ENCODE data around the gene ARHGEF26.

The ARHGEF26 gene

DNA sequence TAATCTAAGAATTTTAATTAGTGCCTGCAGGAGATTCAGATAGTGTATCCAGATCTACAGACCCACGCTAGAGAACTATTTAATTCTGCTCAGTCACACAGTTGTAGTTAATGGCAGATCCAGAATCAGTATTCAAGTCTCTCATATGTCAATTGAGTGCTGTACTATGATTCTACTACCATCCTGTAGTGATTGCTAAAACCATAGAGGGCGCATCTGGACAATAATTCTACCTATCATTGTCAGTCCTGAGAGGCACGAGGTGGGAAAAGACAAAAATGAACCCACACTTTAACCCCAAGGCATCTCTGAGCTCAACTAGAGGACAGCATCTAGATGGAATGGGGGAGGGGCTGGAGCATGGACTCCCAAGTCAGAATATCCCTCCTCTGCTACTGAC lies 180.4 kb downstream of the ARHGEF26 start:
- ATAC-seq, result peak; percentile 44; the same call in 2 of the 3 replicates
- TF ChIP-seq, protein P1, sequence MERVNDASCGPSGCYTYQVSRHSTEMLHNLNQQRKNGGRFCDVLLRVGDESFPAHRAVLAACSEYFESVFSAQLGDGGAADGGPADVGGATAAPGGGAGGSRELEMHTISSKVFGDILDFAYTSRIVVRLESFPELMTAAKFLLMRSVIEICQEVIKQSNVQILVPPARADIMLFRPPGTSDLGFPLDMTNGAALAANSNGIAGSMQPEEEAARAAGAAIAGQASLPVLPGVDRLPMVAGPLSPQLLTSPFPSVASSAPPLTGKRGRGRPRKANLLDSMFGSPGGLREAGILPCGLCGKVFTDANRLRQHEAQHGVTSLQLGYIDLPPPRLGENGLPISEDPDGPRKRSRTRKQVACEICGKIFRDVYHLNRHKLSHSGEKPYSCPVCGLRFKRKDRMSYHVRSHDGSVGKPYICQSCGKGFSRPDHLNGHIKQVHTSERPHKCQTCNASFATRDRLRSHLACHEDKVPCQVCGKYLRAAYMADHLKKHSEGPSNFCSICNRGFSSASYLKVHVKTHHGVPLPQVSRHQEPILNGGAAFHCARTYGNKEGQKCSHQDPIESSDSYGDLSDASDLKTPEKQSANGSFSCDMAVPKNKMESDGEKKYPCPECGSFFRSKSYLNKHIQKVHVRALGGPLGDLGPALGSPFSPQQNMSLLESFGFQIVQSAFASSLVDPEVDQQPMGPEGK (CRISPR knock-in tag; IDR thresholded peaks at IDR 0.05; ENCODE audit: borderline replicate concordance), result no peak
- TF ChIP-seq ZNF70 (CRISPR knock-in tag; IDR thresholded peaks at IDR 0.05), result no peak

DNA sequence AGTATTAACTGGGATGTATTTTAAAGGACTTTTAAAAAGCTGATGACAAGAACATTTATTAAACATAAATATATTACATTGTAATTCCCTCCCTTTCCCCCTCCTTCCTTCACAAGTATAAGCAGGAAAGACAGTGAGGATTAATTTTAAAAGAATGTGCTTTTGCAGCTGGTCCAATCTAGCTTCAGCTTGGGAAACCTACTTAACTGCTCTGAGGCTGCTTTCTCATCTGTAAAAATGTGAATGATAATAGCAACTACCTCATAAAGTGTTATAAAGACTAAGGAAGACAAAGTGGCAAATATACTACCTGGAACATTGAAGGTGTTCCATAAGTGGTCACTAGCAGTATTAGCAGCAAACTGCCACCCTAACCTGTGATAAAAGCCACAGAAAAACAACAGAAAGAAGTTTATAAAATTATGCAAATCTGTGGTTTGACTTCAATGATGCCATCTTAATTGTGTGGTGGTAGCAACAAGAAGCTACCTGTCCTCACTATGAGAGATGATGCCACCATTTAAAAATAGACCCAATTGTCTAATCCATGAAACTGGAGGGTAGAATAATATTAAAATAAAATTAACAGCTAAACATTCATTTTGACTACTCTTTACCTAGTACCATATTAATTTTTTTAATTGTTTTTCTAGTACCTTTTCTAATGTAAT lies 183.1 kb downstream of the ARHGEF26 start:
- TF ChIP-seq ZNF565 (CRISPR knock-in tag; conservative IDR thresholded peaks at IDR 0.05; ENCODE audit: low read depth) (no peak), PPARA (CRISPR knock-in tag; IDR thresholded peaks at IDR 0.05; ENCODE audit: borderline replicate concordance) (no peak), ZFP3 (CRISPR knock-in tag; IDR thresholded peaks at IDR 0.05) (no peak), ZC3H10 (CRISPR knock-in tag; IDR thresholded peaks at IDR 0.05) (no peak), ESRRG (CRISPR knock-in tag; IDR thresholded peaks at IDR 0.05) (no peak), ARNTL (CRISPR knock-in tag; IDR thresholded peaks at IDR 0.05; ENCODE audit: borderline replicate concordance, low read depth) (no peak), CSDC2 (CRISPR knock-in tag; IDR thresholded peaks at IDR 0.05) (no peak), ZNF70 (CRISPR knock-in tag; IDR thresholded peaks at IDR 0.05) (no peak), SNAI2 (CRISPR knock-in tag; IDR thresholded peaks at IDR 0.05) (no peak), BACH2 (CRISPR knock-in tag; IDR thresholded peaks at IDR 0.05; ENCODE audit: borderline replicate concordance) (no peak), ZFP30 (CRISPR knock-in tag; IDR thresholded peaks at IDR 0.05) (no peak), TCF4 (CRISPR knock-in tag; IDR thresholded peaks at IDR 0.05; ENCODE audit: borderline replicate concordance) (no peak), TOX (CRISPR knock-in tag; IDR thresholded peaks at IDR 0.05; ENCODE audit: borderline replicate concordance) (no peak), GLIS3 (CRISPR knock-in tag; IDR thresholded peaks at IDR 0.05) (no peak), OSR1 (CRISPR knock-in tag; IDR thresholded peaks at IDR 0.05) (no peak)
- TF ChIP-seq, protein P2, sequence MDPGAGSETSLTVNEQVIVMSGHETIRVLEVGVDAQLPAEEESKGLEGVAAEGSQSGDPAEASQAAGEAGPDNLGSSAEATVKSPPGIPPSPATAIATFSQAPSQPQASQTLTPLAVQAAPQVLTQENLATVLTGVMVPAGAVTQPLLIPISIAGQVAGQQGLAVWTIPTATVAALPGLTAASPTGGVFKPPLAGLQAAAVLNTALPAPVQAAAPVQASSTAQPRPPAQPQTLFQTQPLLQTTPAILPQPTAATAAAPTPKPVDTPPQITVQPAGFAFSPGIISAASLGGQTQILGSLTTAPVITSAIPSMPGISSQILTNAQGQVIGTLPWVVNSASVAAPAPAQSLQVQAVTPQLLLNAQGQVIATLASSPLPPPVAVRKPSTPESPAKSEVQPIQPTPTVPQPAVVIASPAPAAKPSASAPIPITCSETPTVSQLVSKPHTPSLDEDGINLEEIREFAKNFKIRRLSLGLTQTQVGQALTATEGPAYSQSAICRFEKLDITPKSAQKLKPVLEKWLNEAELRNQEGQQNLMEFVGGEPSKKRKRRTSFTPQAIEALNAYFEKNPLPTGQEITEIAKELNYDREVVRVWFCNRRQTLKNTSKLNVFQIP (CRISPR knock-in tag; IDR thresholded peaks at IDR 0.05; ENCODE audit: borderline replicate concordance, low read depth), result no peak
- TF ChIP-seq, protein P1 (CRISPR knock-in tag; IDR thresholded peaks at IDR 0.05; ENCODE audit: borderline replicate concordance), result no peak
- TF ChIP-seq, protein P3, sequence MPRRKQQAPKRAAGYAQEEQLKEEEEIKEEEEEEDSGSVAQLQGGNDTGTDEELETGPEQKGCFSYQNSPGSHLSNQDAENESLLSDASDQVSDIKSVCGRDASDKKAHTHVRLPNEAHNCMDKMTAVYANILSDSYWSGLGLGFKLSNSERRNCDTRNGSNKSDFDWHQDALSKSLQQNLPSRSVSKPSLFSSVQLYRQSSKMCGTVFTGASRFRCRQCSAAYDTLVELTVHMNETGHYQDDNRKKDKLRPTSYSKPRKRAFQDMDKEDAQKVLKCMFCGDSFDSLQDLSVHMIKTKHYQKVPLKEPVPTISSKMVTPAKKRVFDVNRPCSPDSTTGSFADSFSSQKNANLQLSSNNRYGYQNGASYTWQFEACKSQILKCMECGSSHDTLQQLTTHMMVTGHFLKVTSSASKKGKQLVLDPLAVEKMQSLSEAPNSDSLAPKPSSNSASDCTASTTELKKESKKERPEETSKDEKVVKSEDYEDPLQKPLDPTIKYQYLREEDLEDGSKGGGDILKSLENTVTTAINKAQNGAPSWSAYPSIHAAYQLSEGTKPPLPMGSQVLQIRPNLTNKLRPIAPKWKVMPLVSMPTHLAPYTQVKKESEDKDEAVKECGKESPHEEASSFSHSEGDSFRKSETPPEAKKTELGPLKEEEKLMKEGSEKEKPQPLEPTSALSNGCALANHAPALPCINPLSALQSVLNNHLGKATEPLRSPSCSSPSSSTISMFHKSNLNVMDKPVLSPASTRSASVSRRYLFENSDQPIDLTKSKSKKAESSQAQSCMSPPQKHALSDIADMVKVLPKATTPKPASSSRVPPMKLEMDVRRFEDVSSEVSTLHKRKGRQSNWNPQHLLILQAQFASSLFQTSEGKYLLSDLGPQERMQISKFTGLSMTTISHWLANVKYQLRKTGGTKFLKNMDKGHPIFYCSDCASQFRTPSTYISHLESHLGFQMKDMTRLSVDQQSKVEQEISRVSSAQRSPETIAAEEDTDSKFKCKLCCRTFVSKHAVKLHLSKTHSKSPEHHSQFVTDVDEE (CRISPR knock-in tag; IDR thresholded peaks at IDR 0.05), result no peak
- 0 out of 3 replicates have a peak, but pooled peaks have one; percentile 28 for ATAC-seq

DNA sequence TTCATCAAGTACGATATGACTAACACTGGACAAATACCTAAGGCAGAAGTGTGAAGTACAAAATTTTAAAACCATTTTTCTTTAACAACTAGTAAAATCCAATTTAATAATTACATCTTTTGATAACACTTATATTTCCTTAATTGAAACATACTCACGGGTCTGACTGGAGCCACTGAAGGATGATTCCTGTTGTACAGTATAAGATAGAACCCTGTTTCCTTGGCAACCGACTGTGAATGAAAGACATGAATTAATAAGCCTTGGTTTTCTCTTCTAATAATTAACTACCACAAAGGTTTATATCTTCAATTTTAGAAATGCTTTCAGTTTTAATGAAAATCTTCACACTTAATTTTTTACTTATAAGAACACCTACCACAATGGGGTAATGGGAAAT lies 183.7 kb downstream of the ARHGEF26 start:
- no peak for ATAC-seq
- no peak for TF ChIP-seq TOX (CRISPR knock-in tag; IDR thresholded peaks at IDR 0.05; ENCODE audit: borderline replicate concordance)
- TF ChIP-seq, protein P1 (CRISPR knock-in tag; IDR thresholded peaks at IDR 0.05; ENCODE audit: borderline replicate concordance), result no peak
- TF ChIP-seq ZFP3 (CRISPR knock-in tag; IDR thresholded peaks at IDR 0.05), result no peak
- no peak for TF ChIP-seq BACH2 (CRISPR knock-in tag; IDR thresholded peaks at IDR 0.05; ENCODE audit: borderline replicate concordance)
- TF ChIP-seq OSR1 (CRISPR knock-in tag; IDR thresholded peaks at IDR 0.05), result no peak
- no peak for TF ChIP-seq ZNF8 (CRISPR knock-in tag; IDR thresholded peaks at IDR 0.05)
- TF ChIP-seq CSDC2 (CRISPR knock-in tag; IDR thresholded peaks at IDR 0.05), result no peak
- TF ChIP-seq ESRRG (CRISPR knock-in tag; IDR thresholded peaks at IDR 0.05), result no peak
- TF ChIP-seq ZC3H10 (CRISPR knock-in tag; IDR thresholded peaks at IDR 0.05), result no peak
- TF ChIP-seq ZNF70 (CRISPR knock-in tag; IDR thresholded peaks at IDR 0.05), result no peak
- TF ChIP-seq, protein P3 (CRISPR knock-in tag; IDR thresholded peaks at IDR 0.05), result no peak
- TF ChIP-seq, protein P4, sequence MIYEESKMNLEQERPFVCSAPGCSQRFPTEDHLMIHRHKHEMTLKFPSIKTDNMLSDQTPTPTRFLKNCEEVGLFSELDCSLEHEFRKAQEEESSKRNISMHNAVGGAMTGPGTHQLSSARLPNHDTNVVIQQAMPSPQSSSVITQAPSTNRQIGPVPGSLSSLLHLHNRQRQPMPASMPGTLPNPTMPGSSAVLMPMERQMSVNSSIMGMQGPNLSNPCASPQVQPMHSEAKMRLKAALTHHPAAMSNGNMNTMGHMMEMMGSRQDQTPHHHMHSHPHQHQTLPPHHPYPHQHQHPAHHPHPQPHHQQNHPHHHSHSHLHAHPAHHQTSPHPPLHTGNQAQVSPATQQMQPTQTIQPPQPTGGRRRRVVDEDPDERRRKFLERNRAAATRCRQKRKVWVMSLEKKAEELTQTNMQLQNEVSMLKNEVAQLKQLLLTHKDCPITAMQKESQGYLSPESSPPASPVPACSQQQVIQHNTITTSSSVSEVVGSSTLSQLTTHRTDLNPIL (CRISPR knock-in tag; IDR thresholded peaks at IDR 0.05; ENCODE audit: low read depth), result no peak
